Keratinocyte (primary cell): ENCODE data around the gene PACSIN2. TPM values are rescaled to one million over a fixed set of nuclear protein-coding genes. Genes with fewer than 3 reads are reported as not detected.

Experiments
- DNase-seq: peaks from one replicate; pipeline ENCODE4 v3.0.0-alpha.2; 2011; ENCODE audit warnings: low read depth, missing footprints, low spot score
- FAIRE-seq: peaks from 2 replicates; lab custom pipeline; 2011; peaks lifted over from hg19 to GRCh38; lab: Jason Lieb, UNC
- H2AFZ ChIP-seq: 2 replicates; pipeline ENCODE4 v1.6.0; 2012; ENCODE audit warnings: low read length, control low read depth, inconsistent platforms; ENCODE audit not compliant: control insufficient read depth
- H3K27ac ChIP-seq: 2 replicates; pipeline ENCODE4 v1.5.1; 2011; ENCODE audit warnings: low read length; ENCODE audit not compliant: control insufficient read depth, insufficient read depth
- H3K27me3 ChIP-seq: 3 replicates; pipeline ENCODE4 v1.6.0; 2011; ENCODE audit warnings: low read length; ENCODE audit not compliant: control insufficient read depth, insufficient read depth; ENCODE audit errors: extremely low read depth
- H3K36me3 ChIP-seq, 2 experiments: 2 replicates in 1 of 2; 3 replicates in 1 of 2; pipeline ENCODE4 v1.5.1; 2011; ENCODE audit warnings: low read length in 2 of 2, mild to moderate bottlenecking in 1 of 2; ENCODE audit not compliant: control insufficient read depth in 2 of 2, insufficient read depth in 2 of 2; ENCODE audit errors: extremely low read depth in 1 of 2
- H3K4me1 ChIP-seq: 3 replicates; pipeline ENCODE4 v1.5.1; 2011; ENCODE audit warnings: low read length; ENCODE audit not compliant: control insufficient read depth, insufficient read depth; ENCODE audit errors: extremely low read depth
- H3K4me2 ChIP-seq: 3 replicates; pipeline ENCODE4 v1.6.0; 2011; ENCODE audit warnings: low read depth, low read length; ENCODE audit not compliant: control insufficient read depth, insufficient read depth; ENCODE audit errors: extremely low read depth
- H3K4me3 ChIP-seq, 3 experiments: fragments of 200-600 bp in 1 of 3; sonication (generic) in 1 of 3; 2 replicates in 2 of 3; 3 replicates in 1 of 3; pipeline ENCODE4 v1.5.1; 2011 to 2016; ENCODE audit warnings: low read length in 3 of 3, mild to moderate bottlenecking in 3 of 3, control low read depth in 2 of 3, inconsistent platforms in 1 of 3, low read depth in 1 of 3, mixed read lengths in 1 of 3, mixed run types in 1 of 3, moderate library complexity in 1 of 3; ENCODE audit not compliant: control insufficient read depth in 2 of 3, insufficient read depth in 2 of 3; ENCODE audit errors: extremely low read depth in 1 of 3
- H3K79me2 ChIP-seq: 2 replicates; pipeline ENCODE4 v1.6.0; 2012; ENCODE audit warnings: low read length; ENCODE audit not compliant: control insufficient read depth, insufficient read depth
- H3K9ac ChIP-seq: 3 replicates; pipeline ENCODE4 v1.6.0; 2011; ENCODE audit warnings: low read length; ENCODE audit not compliant: control insufficient read depth, insufficient read depth; ENCODE audit errors: extremely low read depth
- H3K9me1 ChIP-seq: 3 replicates; pipeline ENCODE4 v1.6.0; 2011; ENCODE audit warnings: low read length; ENCODE audit not compliant: control insufficient read depth, insufficient read depth; ENCODE audit errors: extremely low read depth
- H3K9me3 ChIP-seq: 2 replicates; pipeline ENCODE4 v1.5.1; 2012; ENCODE audit warnings: low read depth, low read length; ENCODE audit not compliant: control insufficient read depth
- H4K20me1 ChIP-seq: 3 replicates; pipeline ENCODE4 v1.6.0; 2011; ENCODE audit warnings: low read length; ENCODE audit not compliant: control insufficient read depth, insufficient read depth; ENCODE audit errors: extremely low read depth
- CTCF ChIP-seq, 3 experiments: IDR thresholded peaks in 1 of 3; conservative IDR thresholded peaks in 1 of 3; optimal IDR thresholded peaks in 1 of 3; 2 replicates in 2 of 3; 3 replicates in 1 of 3; pipeline versions ENCODE3 to v1.5.1; 2011; ENCODE audit warnings: low read length in 3 of 3, mild to moderate bottlenecking in 3 of 3, moderate library complexity in 2 of 3, control low read depth in 1 of 3, inconsistent platforms in 1 of 3; ENCODE audit not compliant: insufficient read depth in 2 of 3; ENCODE audit errors: extremely low read depth in 1 of 3
- EZH2 ChIP-seq: IDR thresholded peaks from one replicate; pipeline ENCODE4 v1.6.1; 2012; ENCODE audit warnings: inconsistent platforms, mild to moderate bottlenecking, low read length, moderate library complexity
- dilution Hi-C: fragments of 300-500 bp; cut with MboI; formaldehyde crosslinking; loops from one replicate; pipeline ENCODE4 v1.7.0; 2020; ENCODE audit warnings: low sequenced_read_pairs; ENCODE audit not compliant: extremely low pct_ligation_motif_present
- polyA plus RNA-seq, 5 experiments: library from polyadenylated mRNA; depleted of rRNA in 3 of 5; stranded (reverse) in 3 of 5; stranded (forward) in 1 of 5; unstranded in 1 of 5; fragments of >200 nt; gene quantifications; 1 replicate in 1 of 5; 2 replicates in 3 of 5; 3 replicates in 1 of 5; pipeline versions ENCODE4 v1.2.1 to v1.2.3, GENCODE V29; 2011 to 2012; ENCODE audit warnings: missing spikeins in 2 of 5, low read depth in 1 of 5, low replicate concordance in 1 of 5

PACSIN2 gene
- polyA plus RNA-seq, 1 donor (not counting 4 experiments of a cell fraction or from before 2014, with no cell fraction given): 55.5 TPM

- Histone ChIP-seq H3K27ac (no peak overlapping the region), H3K9me3 (no peaks in the 10 kb centered on the region), H3K4me3 (no peak overlapping the region), H3K4me1 (peaks cover 18% of the 10 kb centered on the region), H3K36me3 (peaks cover 13 to 14% of the 10 kb centered on the region in 2 experiments), H3K9ac (no peak overlapping the region), H3K4me2 (no peak overlapping the region), H2AFZ (no peak overlapping the region), H3K9me1 (peaks cover 4% of the 10 kb centered on the region), H3K27me3 (no peaks in the 10 kb centered on the region), H3K79me2 (peaks cover 33% of the 10 kb centered on the region), H4K20me1 (peaks cover 16% of the 10 kb centered on the region)
- dilution Hi-C loops: no loop called here
- TF ChIP-seq EZH2 (no peak), CTCF (optimal IDR thresholded peaks at IDR 0.05 in 1 of 3, IDR thresholded peaks at IDR 0.05 in 1 of 3, conservative IDR thresholded peaks at IDR 0.05 in 1 of 3; ENCODE audit: extremely low read depth in 1 of 3, insufficient read depth in 2 of 3, low read length in 3 of 3) (no peak)
- FAIRE-seq: no peak
- DNase-seq: no peak
These were observed 109.7 kb downstream of the PACSIN2 start for GRCh38 chr22:42905217-42905616.

DNA sequence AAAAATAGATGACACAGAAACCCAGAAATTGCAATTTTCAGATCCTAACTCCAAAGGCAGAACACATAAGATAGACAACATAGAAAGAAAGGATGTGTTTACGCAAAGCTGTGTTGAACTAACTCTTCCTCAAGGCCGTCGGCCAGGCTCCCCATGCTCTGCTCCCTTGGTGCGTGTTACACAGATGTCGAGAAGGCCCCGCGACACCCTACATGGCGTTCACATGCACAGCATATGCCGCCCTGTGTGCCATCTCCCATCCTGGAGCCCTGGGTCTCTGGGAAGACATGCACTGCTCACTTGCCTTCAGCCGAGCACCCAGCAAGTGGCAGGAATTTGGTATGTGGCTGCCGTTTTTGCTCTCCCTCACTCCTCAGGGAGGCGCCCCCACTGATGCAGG, 110.9 kb downstream of the PACSIN2 start:
- H3K4me2 ChIP-seq: no peak overlapping the region
- peaks cover 18% of the 10 kb centered on the region for H3K4me1 ChIP-seq

More for the DNA sequence above, 110.9 kb downstream of the PACSIN2 start:
- Histone ChIP-seq H3K27me3 (no peaks in the 10 kb centered on the region), H3K9me3 (no peaks in the 10 kb centered on the region), H3K27ac (no peak overlapping the region), H4K20me1 (peaks cover 10% of the 10 kb centered on the region), H3K36me3 (peaks cover 12% of the 10 kb centered on the region in 2 experiments), H3K4me3 (no peak overlapping the region), H3K9me1 (peaks cover 4% of the 10 kb centered on the region), H2AFZ (no peak overlapping the region), H3K79me2 (peaks cover 40% of the 10 kb centered on the region), H3K9ac (no peak overlapping the region)
- FAIRE-seq: no peak
- no peak for DNase-seq
- no peak for TF ChIP-seq CTCF (optimal IDR thresholded peaks at IDR 0.05 in 1 of 3, IDR thresholded peaks at IDR 0.05 in 1 of 3, conservative IDR thresholded peaks at IDR 0.05 in 1 of 3; ENCODE audit: extremely low read depth in 1 of 3, insufficient read depth in 2 of 3, low read length in 3 of 3)
- no peak for TF ChIP-seq EZH2
- dilution Hi-C loops: no loop called here
